GM21390 (cell line): ENCODE results near the gene TPST1.
"Not testable (repeated sequence)": the region's sequence is repeated elsewhere in the genome, so short reads cannot be mapped to it uniquely, and the experiment has no call there.

Source experiments
- ATAC-seq: cut with Tn5 transposase; IDR thresholded peaks from one replicate; pipeline ENCODE4 v1.9.1; 2021; ENCODE audit not compliant: unreplicated experiment

TPST1 gene

GRCh38 chr7:66204822-66205740 lies at the start of gene TPST1:
Gene TPST1, plus strand, starts transcription at chr7:66205334. Its CDS starts 35,092 bp downstream, at chr7:66240426.
- peak; percentile 91 for ATAC-seq

- ATAC-seq: not testable (repeated sequence)
Observed at GRCh38 chr7:66156035-66156434, 49.1 kb upstream of the TPST1 start.

GRCh38 chr7:66157060-66157459 lies 48.1 kb upstream of the TPST1 start:
- ATAC-seq: no peak

- ATAC-seq: no peak
Observed at GRCh38 chr7:66162622-66163021, 42.5 kb upstream of the TPST1 start.

- ATAC-seq: no peak
Observed at GRCh38 chr7:66163186-66163610, 41.9 kb upstream of the TPST1 start.

- no peak for ATAC-seq
Observed at GRCh38 chr7:66164356-66164755, 40.8 kb upstream of the TPST1 start.

GRCh38 chr7:66167773-66168387 lies 37.3 kb upstream of the TPST1 start:
- ATAC-seq: no peak

- no peak for ATAC-seq
Observed at GRCh38 chr7:66169616-66170015, 35.5 kb upstream of the TPST1 start.

- ATAC-seq: no peak
Observed at GRCh38 chr7:66170309-66171231, 34.6 kb upstream of the TPST1 start.

GRCh38 chr7:66172536-66173401 lies 32.4 kb upstream of the TPST1 start:
- ATAC-seq: not testable (repeated sequence)

GRCh38 chr7:66173856-66174255 lies 31.3 kb upstream of the TPST1 start:
- no peak for ATAC-seq

GRCh38 chr7:66175006-66175405 lies 30.1 kb upstream of the TPST1 start:
- ATAC-seq: not testable (repeated sequence)

- no peak for ATAC-seq
Observed at GRCh38 chr7:66176914-66177313, 28.2 kb upstream of the TPST1 start.

- ATAC-seq: no peak
Observed at GRCh38 chr7:66178258-66178657, 26.9 kb upstream of the TPST1 start.

- ATAC-seq: no peak
Observed at GRCh38 chr7:66181329-66181728, 23.8 kb upstream of the TPST1 start.

- no peak for ATAC-seq
Observed at GRCh38 chr7:66181845-66182244, 23.3 kb upstream of the TPST1 start.

- no peak for ATAC-seq
Observed at GRCh38 chr7:66182920-66183319, 22.2 kb upstream of the TPST1 start.

GRCh38 chr7:66183700-66184099 lies 21.4 kb upstream of the TPST1 start:
- no peak for ATAC-seq

- no peak for ATAC-seq
Observed at GRCh38 chr7:66185680-66186187, 19.4 kb upstream of the TPST1 start.

GRCh38 chr7:66186991-66187390 lies 18.1 kb upstream of the TPST1 start:
- ATAC-seq: no peak
